ENCODE results near the gene RFT1.

Gene RFT1

DNA sequence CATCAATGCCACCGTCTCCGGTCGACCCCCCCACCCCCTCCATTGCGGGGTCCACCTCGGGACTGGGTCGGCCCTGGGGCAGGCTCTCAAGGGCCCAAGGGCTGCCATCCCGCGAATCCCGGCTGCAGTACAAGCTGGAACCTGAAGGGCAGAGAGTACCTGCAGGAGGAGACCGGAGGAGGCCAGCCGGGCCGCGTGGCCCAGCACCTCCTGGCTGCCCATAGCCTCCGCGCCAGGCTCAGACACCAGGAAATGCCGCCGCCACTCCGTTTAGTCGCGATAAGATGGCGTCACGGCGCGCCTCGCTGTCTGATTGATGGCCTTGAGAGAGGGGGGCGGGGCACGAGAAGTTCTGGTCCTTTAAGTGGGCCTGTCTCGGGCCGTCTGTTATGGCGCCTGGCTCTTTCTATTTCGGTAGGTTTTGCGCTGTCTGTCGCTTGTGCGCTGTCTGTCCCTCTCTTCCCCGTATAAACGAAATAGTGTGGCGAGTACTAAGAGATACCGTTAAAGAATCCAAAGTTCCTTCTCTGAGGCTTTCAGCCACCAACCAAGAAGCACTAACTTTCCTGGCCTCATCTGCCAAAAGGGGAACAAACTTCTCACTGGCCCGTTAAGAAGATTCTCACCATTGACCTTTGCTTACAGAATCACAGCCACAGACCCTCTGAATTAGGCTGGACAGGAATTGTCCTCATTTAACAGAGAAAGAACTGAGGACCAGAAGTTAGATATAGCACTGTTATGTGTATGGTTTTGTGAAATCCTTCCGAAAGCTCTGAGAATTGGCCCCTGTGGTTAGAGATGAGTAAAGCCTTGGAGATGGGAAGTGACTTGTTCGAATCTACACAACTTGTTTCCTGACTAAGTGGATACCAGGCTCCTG, at the start of gene RFT1:
Gene RFT1 (minus strand): TSS at position 257 of the 883 bp plus-strand sequence. CDS start 35 bp downstream, at position 222.
- peak; percentile 74 for DNase-seq (ENCODE audit: low read depth, low spot score)
- peak within 1 kb of the TSS; percentile 74 for H3K27ac ChIP-seq

- H3K27ac ChIP-seq, result no peak overlapping the region
- no peak for DNase-seq (ENCODE audit: low read depth, low spot score)
These were observed 49.3 kb upstream of the RFT1 start for GRCh38 chr3:53179580-53179979.

DNA sequence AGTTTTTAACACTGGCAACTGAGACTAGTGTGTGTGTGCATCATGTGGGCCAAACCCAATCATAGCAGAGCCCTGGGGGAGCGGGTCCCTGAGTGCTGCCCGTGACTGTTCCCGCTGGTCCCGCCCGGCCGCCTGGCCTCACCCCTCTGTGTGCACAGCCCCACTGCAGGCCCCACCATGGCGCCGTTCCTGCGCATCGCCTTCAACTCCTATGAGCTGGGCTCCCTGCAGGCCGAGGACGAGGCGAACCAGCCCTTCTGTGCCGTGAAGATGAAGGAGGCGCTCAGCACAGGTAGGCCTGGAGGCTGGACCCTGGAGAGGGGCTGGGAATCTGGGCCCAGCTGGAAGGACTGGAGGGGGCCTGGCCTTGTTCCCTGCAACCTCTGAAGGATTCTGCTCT, 48.0 kb upstream of the RFT1 start:
- H3K27ac ChIP-seq, result no peak overlapping the region
- DNase-seq (ENCODE audit: low read depth, low spot score), result no peak

GRCh38 chr3:53175613-53176540, 45.6 kb upstream of the RFT1 start:
- DNase-seq (ENCODE audit: low read depth, low spot score), result no peak
- H3K27ac ChIP-seq, result no peak overlapping the region

DNA sequence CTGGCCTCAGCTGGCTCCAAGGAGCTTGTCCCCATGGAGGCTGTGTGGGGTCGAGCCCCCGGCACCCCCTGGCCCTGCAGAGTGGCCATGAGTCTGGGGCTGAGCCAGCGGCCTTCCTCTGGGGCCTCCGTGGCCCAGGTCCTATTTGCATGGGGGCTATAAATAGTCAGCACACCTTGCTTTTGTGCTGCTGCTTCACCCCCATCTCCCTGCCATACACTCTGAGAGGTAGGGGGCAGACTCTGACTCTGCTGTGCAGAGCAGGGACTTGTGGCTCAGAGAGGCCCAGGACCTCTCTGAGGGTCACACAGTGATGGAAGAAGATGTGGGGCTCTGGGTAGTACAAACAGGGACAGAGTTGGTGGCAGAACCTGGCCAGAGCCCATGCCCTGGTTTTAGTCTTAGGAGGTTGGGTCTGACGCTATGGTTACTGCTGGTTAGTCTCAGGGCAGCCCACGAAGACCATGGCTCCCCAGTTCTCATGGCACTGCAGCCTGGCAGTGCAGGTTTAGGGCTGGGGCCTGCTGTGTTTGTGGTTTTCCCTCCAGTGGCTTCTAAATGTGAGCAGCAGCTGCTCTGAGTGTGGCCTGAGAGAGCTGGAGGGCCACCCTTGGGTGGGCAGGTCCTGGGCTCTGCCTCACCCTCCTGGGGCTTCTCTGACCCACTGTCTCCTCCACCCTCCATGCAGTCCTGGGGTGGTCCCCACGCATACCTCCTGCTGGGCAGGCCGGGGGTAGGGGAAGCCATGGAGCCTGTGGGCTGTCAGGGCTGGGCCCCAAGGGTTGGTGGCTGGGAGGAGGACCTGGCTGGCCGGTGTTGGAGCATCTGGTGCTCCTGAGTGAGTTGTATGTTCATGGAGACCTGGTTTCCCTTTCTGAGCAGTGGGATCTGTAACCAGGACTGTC, 44.4 kb upstream of the RFT1 start:
- no peak overlapping the region for H3K27ac ChIP-seq
- no peak for DNase-seq (ENCODE audit: low read depth, low spot score)

GRCh38 chr3:53173107-53173506, 42.9 kb upstream of the RFT1 start:
- H3K27ac ChIP-seq, result no peak overlapping the region

GRCh38 chr3:53171827-53172505, 41.7 kb upstream of the RFT1 start:
- DNase-seq (ENCODE audit: low read depth, low spot score), result no peak
- no peak overlapping the region for H3K27ac ChIP-seq

More at GRCh38 chr3:53173107-53173506, 42.9 kb upstream of the RFT1 start:
- DNase-seq (ENCODE audit: low read depth, low spot score), result no peak

GRCh38 chr3:53171064-53171418, 40.8 kb upstream of the RFT1 start:
- DNase-seq (ENCODE audit: low read depth, low spot score), result no peak
- H3K27ac ChIP-seq, result no peak overlapping the region

GRCh38 chr3:53170325-53171063, 40.3 kb upstream of the RFT1 start:
- no peak for DNase-seq (ENCODE audit: low read depth, low spot score)
- H3K27ac ChIP-seq, result no peak overlapping the region

GRCh38 chr3:53169832-53170324, 39.6 kb upstream of the RFT1 start:
- no peak overlapping the region for H3K27ac ChIP-seq
- no peak for DNase-seq (ENCODE audit: low read depth, low spot score)

DNA sequence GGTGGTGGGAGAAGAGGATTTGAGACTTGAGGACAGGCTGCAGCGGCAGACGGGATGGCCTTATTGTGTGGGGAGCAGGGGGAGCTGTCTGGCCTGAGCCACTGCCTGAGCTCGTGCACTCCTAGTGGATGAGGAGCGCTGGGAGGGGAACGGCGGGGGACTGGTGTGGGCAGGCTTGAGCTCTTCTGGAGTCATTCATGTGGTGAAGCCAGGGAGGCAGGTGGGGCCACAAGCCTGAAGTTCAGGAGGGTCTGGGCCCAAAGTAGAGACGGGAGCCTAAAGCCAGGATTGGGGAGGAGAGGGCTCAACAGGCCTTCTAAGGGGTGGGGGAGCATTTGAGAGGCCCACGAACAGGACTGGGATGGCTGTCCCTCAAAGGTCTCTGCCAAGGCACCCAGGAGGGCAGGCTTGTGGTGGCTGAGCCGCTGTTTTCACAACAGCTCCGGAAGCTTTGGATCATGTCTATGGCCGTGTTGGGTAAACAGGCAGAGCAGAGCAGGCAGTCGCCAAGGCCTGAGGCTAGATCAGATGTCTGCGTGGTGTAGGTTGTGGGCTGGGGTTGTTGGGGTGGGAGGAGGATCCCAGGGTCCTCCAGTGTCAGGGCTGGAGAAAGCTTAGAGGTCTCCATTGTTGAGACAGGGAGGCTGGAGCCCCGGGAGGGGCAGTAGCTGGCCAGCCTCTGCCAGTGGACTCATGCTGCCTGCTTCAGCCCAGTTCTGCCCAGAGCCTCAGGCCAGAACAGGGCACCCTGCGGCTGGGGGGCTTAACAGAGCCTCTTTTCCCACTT, 39.0 kb upstream of the RFT1 start:
- no peak for DNase-seq (ENCODE audit: low read depth, low spot score)
- no peak overlapping the region for H3K27ac ChIP-seq

DNA sequence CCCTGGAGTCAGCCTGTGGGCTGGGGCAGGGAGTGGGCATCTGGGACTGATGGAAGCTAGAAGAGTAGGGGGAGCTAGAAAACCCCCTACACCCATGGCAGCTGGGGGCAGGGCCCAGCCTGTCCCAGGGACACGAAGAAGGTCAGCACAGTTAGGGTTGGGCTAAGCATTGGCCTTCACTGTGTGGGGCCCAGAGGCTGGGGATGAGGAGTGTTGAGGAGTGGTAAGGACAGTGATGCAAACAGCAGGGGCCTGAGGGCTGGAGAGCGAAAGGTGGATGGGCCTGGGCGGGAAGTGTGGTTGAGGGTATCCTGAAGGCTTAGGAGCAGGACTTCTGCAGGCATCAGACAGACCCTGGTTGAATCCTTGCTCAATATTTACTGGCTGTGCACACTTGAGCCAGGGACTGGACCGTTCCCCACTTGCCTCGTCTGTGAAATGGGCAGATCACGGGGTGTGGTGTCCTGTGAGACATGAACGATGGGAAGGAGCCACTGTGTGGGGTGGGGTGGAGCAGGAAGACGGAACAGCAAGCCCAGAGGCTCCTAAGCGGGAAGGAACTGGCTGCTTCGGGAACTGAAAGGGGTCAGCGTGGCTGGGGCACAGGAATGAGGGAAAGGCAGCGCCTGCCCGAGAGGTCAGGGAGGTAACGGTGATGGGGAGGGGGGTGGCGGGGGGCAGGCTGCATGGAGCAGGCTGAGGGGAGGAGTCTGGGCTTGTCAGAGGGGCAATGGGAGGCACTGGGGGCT, 38.1 kb upstream of the RFT1 start:
- H3K27ac ChIP-seq, result no peak overlapping the region
- DNase-seq (ENCODE audit: low read depth, low spot score), result no peak

DNA sequence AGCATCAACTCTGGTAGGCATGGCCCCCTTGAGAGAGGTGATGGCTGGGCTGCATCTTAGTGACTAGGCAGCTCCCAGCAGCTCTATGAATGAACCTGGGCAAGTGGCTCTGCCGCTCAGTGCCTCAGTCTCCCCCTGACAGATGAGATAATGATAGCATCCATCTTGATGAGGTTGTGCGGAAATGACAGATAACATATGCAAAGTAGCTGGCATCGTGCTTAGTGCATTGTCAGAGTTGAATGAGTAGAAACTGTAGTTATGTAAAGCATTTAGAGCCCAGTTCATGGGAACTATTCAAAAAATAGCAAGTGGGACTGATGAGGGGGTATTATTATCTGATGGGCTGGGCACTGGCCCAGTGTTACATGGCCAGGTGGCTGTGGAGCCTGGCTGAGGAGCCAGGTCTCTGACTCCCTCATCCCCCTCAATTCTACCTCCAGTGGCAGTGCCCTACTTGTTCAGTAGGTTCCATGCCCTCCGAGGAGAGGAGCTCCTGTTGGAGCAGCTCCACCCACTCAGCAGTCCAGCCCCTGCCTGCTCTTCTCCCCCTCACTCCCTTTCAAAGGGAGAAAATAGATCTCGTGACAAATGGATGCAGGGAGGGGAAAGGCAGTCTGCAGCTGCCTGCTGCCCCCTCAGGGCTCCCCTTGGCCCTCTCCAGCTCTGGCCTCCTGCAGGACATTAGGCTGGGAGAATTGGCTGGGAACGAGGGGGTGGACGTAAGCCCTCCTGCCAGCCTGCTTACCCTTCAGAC, 37.4 kb upstream of the RFT1 start:
- DNase-seq (ENCODE audit: low read depth, low spot score), result no peak
- no peak overlapping the region for H3K27ac ChIP-seq

- H3K27ac ChIP-seq, result no peak overlapping the region
- no peak for DNase-seq (ENCODE audit: low read depth, low spot score)
These were observed 36.6 kb upstream of the RFT1 start for GRCh38 chr3:53166781-53167291.

- H3K27ac ChIP-seq, result no peak overlapping the region
These were observed 36.0 kb upstream of the RFT1 start for GRCh38 chr3:53166206-53166605.

GRCh38 chr3:53164911-53165310, 34.7 kb upstream of the RFT1 start:
- no peak overlapping the region for H3K27ac ChIP-seq
- no peak for DNase-seq (ENCODE audit: low read depth, low spot score)

More at GRCh38 chr3:53166206-53166605, 36.0 kb upstream of the RFT1 start:
- no peak for DNase-seq (ENCODE audit: low read depth, low spot score)
